ENCODE measurements around the gene FIGN. TPM values are rescaled to one million over a fixed set of nuclear protein-coding genes. Genes with fewer than 3 reads are reported as not detected.

The FIGN gene
- total RNA-seq, 1 donor from 2014 or later = not detected

- CTCF ChIA-PET = no interaction called here
- Mint-ChIP-seq H3K27ac (no peak overlapping the region), H3K36me3 (ENCODE audit: low read depth) (no peaks in the 10 kb centered on the region), H3K4me3 (no peak overlapping the region), H3K9me3 (no peaks in the 10 kb centered on the region), H3K27me3 (no peaks in the 10 kb centered on the region), H3K4me1 (no peaks in the 10 kb centered on the region)
- ATAC-seq (ENCODE audit: low read depth) (no peak), DNase-seq (no peak)
- no peak for TF ChIP-seq CTCF (IDR thresholded peaks at IDR 0.05)
- intact Hi-C loops (cut with micrococcal nuclease) = loop anchor here (1.0 kb wide), 1 partner anchor 265 kb away; no protein-coding TSS in a partner anchor
- POLR2A ChIA-PET = no interaction called here
Measured at GRCh38 chr2:163610817-163611556, 124.8 kb downstream of the FIGN start.

- ChIA-PET CTCF (no interaction called here), POLR2A (interaction anchor here (0.7 kb wide), 1 partner anchor 478 kb away, joined by 4 read pairs; no protein-coding TSS in a partner anchor)
- intact Hi-C loops (cut with micrococcal nuclease) = no loop called here
- no peaks in the 10 kb centered on the region for H3K36me3 Mint-ChIP-seq (ENCODE audit: low read depth)
- H3K4me1 Mint-ChIP-seq = no peaks in the 10 kb centered on the region
- no peak overlapping the region for H3K27ac Mint-ChIP-seq
- DNase-seq (no peak), ATAC-seq (ENCODE audit: low read depth) (no peak)
- H3K27me3 Mint-ChIP-seq = no peaks in the 10 kb centered on the region
- TF ChIP-seq CTCF (IDR thresholded peaks at IDR 0.05) = no peak
- H3K9me3 Mint-ChIP-seq = no peaks in the 10 kb centered on the region
- H3K4me3 Mint-ChIP-seq = no peak overlapping the region
Measured at GRCh38 chr2:163607630-163608029, 128.2 kb downstream of the FIGN start.

DNA sequence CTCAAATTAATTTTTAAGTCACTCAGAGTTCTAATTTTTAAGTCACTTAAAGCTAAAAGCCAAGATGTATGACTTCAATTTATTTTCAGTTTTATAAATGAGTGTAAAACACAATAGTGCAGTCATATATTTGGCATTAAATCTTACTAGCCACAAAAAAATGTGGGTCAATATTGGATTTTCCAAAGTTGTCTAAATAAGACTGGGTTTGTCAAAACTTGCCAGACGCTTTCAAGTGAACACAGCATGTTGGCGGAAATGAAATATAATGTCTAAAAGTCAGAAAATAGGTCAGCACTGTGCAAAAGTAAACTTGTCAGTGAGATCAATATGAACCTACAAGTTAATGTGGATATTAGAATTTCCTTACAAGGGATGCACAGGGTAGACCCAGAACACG lies 128.9 kb downstream of the FIGN start:
- DNase-seq (no peak), ATAC-seq (ENCODE audit: low read depth) (no peak)
- Mint-ChIP-seq H3K9me3 (no peaks in the 10 kb centered on the region), H3K27me3 (no peaks in the 10 kb centered on the region), H3K4me1 (no peaks in the 10 kb centered on the region), H3K4me3 (no peak overlapping the region), H3K36me3 (ENCODE audit: low read depth) (no peaks in the 10 kb centered on the region), H3K27ac (no peak overlapping the region)
- ChIA-PET CTCF (no interaction called here), POLR2A (interaction anchor here (0.7 kb wide), 1 partner anchor 478 kb away, joined by 4 read pairs; no protein-coding TSS in a partner anchor)
- intact Hi-C loops (cut with micrococcal nuclease) = no loop called here
- no peak for TF ChIP-seq CTCF (IDR thresholded peaks at IDR 0.05)

DNA sequence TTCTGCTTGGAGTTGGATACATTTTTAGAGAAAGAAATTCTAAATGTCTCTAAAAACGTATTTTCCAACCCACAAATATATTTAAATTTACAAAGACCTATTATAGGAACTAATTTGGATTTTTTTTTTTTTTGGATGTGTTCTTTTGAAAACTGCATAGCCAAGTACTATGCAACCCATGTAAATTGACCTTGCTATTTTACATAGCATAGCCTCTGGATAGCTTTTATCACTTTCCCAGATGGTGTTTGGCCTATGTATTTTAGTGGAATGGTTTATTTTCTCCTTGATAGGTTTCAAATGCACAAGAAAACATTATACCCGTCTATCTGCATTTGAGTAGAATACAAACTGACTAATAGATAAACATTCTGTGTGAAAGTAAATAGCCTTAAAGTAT lies 130.0 kb downstream of the FIGN start:
- CTCF ChIA-PET = no interaction called here
- no peaks in the 10 kb centered on the region for H3K9me3 Mint-ChIP-seq
- intact Hi-C loops (cut with micrococcal nuclease) = no loop called here
- no peak overlapping the region for H3K4me3 Mint-ChIP-seq
- DNase-seq (no peak), ATAC-seq (ENCODE audit: low read depth) (no peak)
- no peaks in the 10 kb centered on the region for H3K36me3 Mint-ChIP-seq (ENCODE audit: low read depth)
- H3K4me1 Mint-ChIP-seq = no peaks in the 10 kb centered on the region
- no peaks in the 10 kb centered on the region for H3K27me3 Mint-ChIP-seq
- no peak for TF ChIP-seq CTCF (IDR thresholded peaks at IDR 0.05)
- H3K27ac Mint-ChIP-seq = no peak overlapping the region
- POLR2A ChIA-PET = no interaction called here

DNA sequence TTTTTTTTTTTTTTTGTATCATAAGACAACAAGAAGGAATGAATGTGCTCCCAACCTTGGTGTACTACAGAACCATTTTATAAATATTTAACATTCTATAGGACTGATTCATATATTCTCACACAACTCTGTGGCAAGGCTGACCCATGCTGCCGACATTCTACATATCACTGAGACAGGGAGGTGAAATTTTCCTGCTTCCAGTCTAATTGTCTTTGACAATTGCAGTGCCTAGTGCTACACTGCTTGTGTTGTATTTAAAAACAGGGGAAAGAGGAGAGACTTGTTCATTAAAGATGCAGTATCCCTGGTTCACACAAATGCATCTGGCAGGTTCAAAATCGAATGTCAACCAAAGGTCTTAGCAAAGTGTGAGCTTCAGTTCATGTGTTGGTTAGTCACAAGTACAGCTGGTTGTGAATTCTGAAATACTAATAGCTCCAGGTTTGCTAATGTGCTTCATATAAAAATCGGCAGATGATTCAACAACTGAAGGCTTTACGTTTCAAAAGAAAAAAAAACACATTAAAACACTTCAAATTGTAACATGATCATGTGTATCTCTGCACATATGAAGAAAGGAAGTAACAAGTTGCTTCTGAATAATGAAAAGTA lies 130.8 kb downstream of the FIGN start:
- H3K9me3 Mint-ChIP-seq = no peaks in the 10 kb centered on the region
- no peaks in the 10 kb centered on the region for H3K27me3 Mint-ChIP-seq
- no peak overlapping the region for H3K27ac Mint-ChIP-seq
- no peak for TF ChIP-seq CTCF (IDR thresholded peaks at IDR 0.05)
- CTCF ChIA-PET = no interaction called here
- no peak overlapping the region for H3K4me3 Mint-ChIP-seq
- intact Hi-C loops (cut with micrococcal nuclease) = no loop called here
- no peaks in the 10 kb centered on the region for H3K36me3 Mint-ChIP-seq (ENCODE audit: low read depth)
- POLR2A ChIA-PET = no interaction called here
- ATAC-seq (ENCODE audit: low read depth) (no peak), DNase-seq (no peak)
- no peaks in the 10 kb centered on the region for H3K4me1 Mint-ChIP-seq

All from activated B cell treated with CpG ODN at 0.5 μM for 24 hours (primary cell).